Endothelial cell (in vitro differentiated cells): ENCODE results near the gene ZFYVE27. TPM values are rescaled to one million over a fixed set of nuclear protein-coding genes. Genes with fewer than 3 reads are reported as not detected.

ENCODE experiments used
- DNase-seq: peaks from one replicate; pipeline ENCODE4 v3.0.0; 2021; ENCODE audit warnings: low spot score
- H3K27ac Mint-ChIP-seq: one replicate; pipeline ENCODE4 v1.8.0; 2021; ENCODE audit warnings: mixed read lengths, inconsistent platforms; ENCODE audit not compliant: unreplicated experiment
- H3K27me3 Mint-ChIP-seq: one replicate; pipeline ENCODE4 v1.8.0; 2021; ENCODE audit warnings: mild to moderate bottlenecking, moderate library complexity, mixed read lengths, inconsistent platforms; ENCODE audit not compliant: unreplicated experiment
- H3K36me3 Mint-ChIP-seq: one replicate; pipeline ENCODE4 v1.8.0; 2021; ENCODE audit warnings: mild to moderate bottlenecking, low read depth, mixed read lengths, inconsistent platforms; ENCODE audit not compliant: unreplicated experiment
- H3K4me1 Mint-ChIP-seq: one replicate; pipeline ENCODE4 v1.8.0; 2021; ENCODE audit warnings: mild to moderate bottlenecking, mixed read lengths, inconsistent platforms; ENCODE audit not compliant: unreplicated experiment
- H3K4me3 Mint-ChIP-seq: one replicate; pipeline ENCODE4 v1.8.0; 2021; ENCODE audit warnings: mild to moderate bottlenecking, mixed read lengths, inconsistent platforms; ENCODE audit not compliant: unreplicated experiment
- H3K9me3 Mint-ChIP-seq: one replicate; pipeline ENCODE4 v1.8.0; 2021; ENCODE audit warnings: mixed read lengths, inconsistent platforms; ENCODE audit not compliant: unreplicated experiment
- total RNA-seq: library from RNA; stranded (reverse); fragmentation: NEBNext Ultra II Directional; extraction: Animal tissue kit (Norgen Biotek cat#: 25700); gene quantifications from one replicate; pipeline ENCODE4 v1.2.1, GENCODE V29; 2021; ENCODE audit not compliant: unreplicated experiment
- TF ChIP-seq, protein P1 (sequence below): fragments of 200-600 bp; sonication (generic); IDR thresholded peaks from one replicate; pipeline ENCODE4 v1.5.0; 2021; ENCODE audit warnings: antibody characterized with exemption; ENCODE audit not compliant: unreplicated experiment

ZFYVE27 gene
- total RNA-seq, 1 donor from 2014 or later, result 19.2 TPM

DNA sequence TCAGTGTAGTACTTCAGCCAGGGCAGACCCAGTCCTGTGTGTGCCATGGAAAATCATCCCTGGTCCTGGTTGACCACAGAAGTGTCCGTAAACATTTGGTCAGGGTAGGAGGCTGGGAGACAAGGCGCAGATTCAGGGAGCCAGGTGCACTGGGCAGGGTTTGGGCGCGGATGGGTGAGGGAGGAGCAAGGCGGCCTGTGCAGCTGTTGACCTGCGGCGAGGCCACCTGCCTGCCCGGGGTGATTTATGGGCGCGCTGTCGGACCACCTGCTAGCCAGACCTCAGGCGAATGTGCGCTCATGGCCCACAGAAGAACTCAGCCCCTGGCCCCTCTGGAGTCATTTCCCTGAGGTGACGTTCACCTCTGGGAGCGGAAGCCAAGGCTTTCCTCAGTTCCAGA is 28.3 kb downstream of the ZFYVE27 start:
- TF ChIP-seq, protein P1, sequence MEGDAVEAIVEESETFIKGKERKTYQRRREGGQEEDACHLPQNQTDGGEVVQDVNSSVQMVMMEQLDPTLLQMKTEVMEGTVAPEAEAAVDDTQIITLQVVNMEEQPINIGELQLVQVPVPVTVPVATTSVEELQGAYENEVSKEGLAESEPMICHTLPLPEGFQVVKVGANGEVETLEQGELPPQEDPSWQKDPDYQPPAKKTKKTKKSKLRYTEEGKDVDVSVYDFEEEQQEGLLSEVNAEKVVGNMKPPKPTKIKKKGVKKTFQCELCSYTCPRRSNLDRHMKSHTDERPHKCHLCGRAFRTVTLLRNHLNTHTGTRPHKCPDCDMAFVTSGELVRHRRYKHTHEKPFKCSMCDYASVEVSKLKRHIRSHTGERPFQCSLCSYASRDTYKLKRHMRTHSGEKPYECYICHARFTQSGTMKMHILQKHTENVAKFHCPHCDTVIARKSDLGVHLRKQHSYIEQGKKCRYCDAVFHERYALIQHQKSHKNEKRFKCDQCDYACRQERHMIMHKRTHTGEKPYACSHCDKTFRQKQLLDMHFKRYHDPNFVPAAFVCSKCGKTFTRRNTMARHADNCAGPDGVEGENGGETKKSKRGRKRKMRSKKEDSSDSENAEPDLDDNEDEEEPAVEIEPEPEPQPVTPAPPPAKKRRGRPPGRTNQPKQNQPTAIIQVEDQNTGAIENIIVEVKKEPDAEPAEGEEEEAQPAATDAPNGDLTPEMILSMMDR, result no peak
- H3K9me3 Mint-ChIP-seq, result no peaks in the 10 kb centered on the region
- no peak overlapping the region for H3K4me3 Mint-ChIP-seq
- peaks cover 9% of the 10 kb centered on the region for H3K36me3 Mint-ChIP-seq
- no peak for DNase-seq
- no peak overlapping the region for H3K27ac Mint-ChIP-seq
- no peaks in the 10 kb centered on the region for H3K4me1 Mint-ChIP-seq
- H3K27me3 Mint-ChIP-seq, result peaks cover 9% of the 10 kb centered on the region

DNA sequence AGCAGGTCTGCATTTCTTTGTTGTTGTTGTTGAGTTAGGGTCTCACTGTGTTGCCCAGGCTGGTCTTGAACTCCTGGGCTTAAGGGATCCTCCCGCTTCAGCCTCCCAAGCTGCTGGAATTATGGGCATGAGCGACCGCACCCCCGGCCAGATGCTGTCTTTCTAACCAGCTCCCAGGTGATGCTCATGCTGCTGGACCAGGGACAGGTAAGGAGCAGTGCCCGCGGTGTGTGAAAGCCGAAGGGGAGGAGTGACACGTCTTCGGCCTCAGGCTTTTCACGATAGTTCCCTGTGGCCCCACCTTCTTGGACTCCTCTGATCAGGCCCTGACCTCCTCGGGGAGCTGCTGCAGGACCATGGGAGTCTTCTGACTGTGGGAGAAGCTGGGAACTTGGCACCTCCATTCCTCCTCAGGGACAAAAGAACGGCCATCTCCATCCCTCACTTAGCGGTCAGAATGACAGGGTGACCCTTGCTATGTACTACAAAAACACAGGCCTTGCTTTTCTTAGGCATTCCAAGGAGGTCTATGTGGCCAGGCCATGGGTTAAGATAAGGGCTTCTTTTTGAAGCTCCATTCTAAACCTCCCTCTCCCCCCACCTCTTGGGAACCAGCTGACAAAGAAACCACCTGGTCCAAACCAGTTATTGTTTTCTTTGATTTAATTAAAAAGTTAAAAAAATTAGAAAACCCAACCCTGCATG is 29.3 kb downstream of the ZFYVE27 start:
- TF ChIP-seq, protein P1, result no peak
- no peak overlapping the region for H3K27ac Mint-ChIP-seq
- DNase-seq, result no peak
- no peaks in the 10 kb centered on the region for H3K4me1 Mint-ChIP-seq
- no peaks in the 10 kb centered on the region for H3K9me3 Mint-ChIP-seq
- peaks cover 6% of the 10 kb centered on the region for H3K36me3 Mint-ChIP-seq
- peaks cover 16% of the 10 kb centered on the region for H3K27me3 Mint-ChIP-seq
- no peak overlapping the region for H3K4me3 Mint-ChIP-seq

DNA sequence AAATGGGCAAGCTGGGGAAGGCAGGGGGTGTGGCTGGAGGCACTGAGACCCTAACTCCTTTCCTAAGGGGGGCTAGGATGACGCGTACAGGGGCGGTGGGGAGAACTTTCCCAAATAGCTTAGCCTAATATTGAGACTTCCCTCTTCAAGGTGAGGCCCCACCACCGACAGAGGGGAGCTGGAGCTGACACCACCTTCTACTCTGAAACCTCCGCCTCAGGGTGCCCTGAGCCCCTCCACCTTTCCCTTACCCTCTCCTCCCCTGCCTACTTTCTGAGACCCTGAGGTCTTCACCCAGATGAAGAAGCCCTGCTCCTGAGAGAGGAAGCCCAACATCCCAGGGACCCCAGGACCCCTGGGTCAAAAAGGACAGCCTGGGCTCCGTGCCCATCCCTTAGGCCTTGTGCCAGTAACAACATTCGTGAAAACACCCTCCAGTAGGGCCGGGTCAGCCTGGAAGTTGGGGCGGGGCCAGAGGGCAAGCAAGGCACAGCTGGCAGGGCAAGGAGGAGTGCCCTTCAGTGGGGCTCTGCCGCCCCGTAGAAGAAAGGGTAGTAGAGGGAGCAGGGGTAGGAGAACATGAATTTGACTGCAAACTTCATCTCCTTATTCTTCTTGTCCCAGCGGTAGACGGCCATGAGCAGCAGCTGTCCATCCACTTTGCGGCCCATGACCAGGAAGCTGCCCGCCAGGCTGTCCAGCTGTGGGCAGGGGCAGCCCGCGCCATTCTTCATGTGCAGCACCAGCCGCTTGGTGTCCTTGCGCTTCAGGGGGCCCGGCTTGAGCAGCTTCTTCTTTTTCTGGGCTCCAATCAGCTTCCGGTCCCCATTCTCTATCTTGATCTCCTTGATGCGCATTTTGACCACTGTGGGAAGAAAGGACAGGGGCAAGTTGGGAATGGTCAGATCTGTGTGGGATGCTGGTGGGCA is 30.3 kb downstream of the ZFYVE27 start:
- TF ChIP-seq, protein P1, result no peak
- no peak for DNase-seq
- Mint-ChIP-seq H3K9me3 (no peaks in the 10 kb centered on the region), H3K36me3 (peaks cover 2% of the 10 kb centered on the region), H3K4me3 (no peak overlapping the region), H3K27me3 (peaks cover 20% of the 10 kb centered on the region), H3K27ac (no peak overlapping the region), H3K4me1 (peaks cover 2% of the 10 kb centered on the region)

DNA sequence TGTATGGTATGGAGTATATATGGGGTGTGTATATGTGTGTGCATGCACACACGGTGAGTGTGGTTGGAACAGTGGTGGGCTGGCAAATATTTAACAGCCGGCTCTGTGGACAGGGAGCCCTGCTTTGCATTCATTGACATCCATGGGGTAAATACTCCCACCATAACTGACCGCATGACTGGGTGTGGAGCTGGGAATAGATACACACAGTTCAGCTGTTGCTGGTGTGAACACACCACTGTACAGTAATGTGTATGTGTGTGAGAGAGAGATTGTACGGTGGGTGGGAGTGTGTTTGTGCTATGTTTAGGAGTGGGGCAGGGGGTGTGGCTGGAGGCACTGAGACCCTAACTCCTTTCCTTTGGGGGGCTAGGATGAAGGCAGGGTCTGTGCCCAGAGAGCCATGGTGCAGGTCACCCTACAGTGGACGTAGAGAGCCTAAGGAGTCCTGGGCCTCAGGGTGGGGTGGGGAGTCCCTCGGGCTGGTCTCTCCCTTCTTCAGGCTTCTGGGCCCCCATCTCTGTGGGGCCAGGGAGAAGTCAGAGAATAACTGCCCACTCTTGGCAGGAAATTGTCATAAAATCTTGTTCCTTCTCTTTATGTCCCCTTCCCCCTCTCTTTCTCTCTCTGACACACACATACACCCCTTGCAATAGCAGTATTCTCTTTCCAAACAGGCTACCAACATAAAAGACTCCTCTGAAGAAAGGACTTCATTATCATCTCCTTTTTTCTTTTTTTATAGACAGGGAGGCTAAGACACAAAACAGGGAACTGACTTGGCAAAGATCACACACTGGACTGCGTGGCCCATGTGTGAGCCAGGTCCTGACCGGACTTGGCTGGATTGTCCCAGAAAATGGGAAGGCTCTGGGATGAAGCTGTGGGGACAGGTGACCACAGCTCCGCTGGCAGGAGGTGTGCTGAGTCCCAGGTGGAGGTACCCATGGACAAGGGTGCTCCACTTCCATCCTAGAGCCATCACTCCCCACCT is 31.7 kb downstream of the ZFYVE27 start:
- TF ChIP-seq, protein P1, result no peak
- no peak for DNase-seq
- H3K36me3 Mint-ChIP-seq, result peaks cover 6% of the 10 kb centered on the region
- H3K27ac Mint-ChIP-seq, result no peak overlapping the region
- H3K27me3 Mint-ChIP-seq, result peaks cover 26% of the 10 kb centered on the region
- H3K4me3 Mint-ChIP-seq, result no peak overlapping the region
- peaks cover 7% of the 10 kb centered on the region for H3K4me1 Mint-ChIP-seq
- H3K9me3 Mint-ChIP-seq, result no peaks in the 10 kb centered on the region
